Measurements from ENCODE around the gene COL5A1. TPM values are rescaled to one million over a fixed set of nuclear protein-coding genes. Genes with fewer than 3 reads are reported as not detected.

The COL5A1 gene
- total RNA-seq, 1 donor from 2014 or later, result 19.8 TPM

DNA sequence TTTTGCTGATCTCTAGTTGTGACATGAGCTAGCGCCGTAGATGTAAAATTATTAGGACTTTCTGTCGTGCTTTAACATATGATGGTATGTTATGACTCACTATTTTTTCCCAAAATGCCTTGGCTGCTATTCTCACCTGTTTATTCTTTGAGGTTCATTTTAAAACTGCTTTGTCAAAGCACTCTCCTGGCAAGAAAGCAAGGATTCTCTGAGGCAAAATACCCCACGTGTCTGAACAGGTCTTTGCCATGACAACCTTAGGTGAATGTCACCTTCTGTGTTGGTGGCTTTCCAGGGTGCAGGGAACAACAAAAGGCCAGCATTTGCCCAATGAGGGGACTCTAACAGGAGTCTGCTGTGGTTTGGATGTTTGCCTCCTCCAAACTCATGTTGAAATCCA lies 30.6 kb upstream of the COL5A1 start:
- Mint-ChIP-seq H3K4me3 (ENCODE audit: low read depth) (no peak overlapping the region), H3K4me1 (ENCODE audit: low read depth) (no peaks in the 10 kb centered on the region), H3K27me3 (peaks cover 3% of the 10 kb centered on the region), H3K36me3 (ENCODE audit: insufficient read depth) (peaks cover 2% of the 10 kb centered on the region), H3K9me3 (ENCODE audit: low read depth) (peaks cover 15% of the 10 kb centered on the region), H3K27ac (no peak overlapping the region)
- DNase-seq (ENCODE audit: low spot score, unreplicated experiment), result no peak
- TF ChIP-seq, protein P1, sequence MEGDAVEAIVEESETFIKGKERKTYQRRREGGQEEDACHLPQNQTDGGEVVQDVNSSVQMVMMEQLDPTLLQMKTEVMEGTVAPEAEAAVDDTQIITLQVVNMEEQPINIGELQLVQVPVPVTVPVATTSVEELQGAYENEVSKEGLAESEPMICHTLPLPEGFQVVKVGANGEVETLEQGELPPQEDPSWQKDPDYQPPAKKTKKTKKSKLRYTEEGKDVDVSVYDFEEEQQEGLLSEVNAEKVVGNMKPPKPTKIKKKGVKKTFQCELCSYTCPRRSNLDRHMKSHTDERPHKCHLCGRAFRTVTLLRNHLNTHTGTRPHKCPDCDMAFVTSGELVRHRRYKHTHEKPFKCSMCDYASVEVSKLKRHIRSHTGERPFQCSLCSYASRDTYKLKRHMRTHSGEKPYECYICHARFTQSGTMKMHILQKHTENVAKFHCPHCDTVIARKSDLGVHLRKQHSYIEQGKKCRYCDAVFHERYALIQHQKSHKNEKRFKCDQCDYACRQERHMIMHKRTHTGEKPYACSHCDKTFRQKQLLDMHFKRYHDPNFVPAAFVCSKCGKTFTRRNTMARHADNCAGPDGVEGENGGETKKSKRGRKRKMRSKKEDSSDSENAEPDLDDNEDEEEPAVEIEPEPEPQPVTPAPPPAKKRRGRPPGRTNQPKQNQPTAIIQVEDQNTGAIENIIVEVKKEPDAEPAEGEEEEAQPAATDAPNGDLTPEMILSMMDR (IDR thresholded peaks at IDR 0.05; ENCODE audit: unreplicated experiment), result no peak

DNA sequence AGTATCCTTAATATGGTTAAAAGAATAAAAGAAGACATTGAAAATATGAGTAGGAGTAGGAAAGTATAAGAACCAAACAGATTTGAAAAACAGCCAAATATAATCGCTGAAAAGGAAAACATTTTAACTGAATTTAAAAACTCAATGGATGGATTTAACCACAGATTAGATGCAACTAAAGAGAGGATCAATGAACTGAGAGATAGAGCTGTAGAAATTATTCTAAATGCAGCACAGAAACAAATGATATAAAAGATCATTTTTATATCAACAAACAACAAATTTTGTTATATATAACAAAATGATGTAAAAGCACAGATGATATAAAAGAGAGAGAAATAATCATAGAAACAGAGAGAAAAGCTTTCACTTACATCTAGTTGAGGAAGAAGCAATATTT lies 29.3 kb upstream of the COL5A1 start:
- peaks cover 2% of the 10 kb centered on the region for H3K36me3 Mint-ChIP-seq (ENCODE audit: insufficient read depth)
- H3K4me3 Mint-ChIP-seq (ENCODE audit: low read depth), result no peak overlapping the region
- H3K4me1 Mint-ChIP-seq (ENCODE audit: low read depth), result no peaks in the 10 kb centered on the region
- TF ChIP-seq, protein P1 (IDR thresholded peaks at IDR 0.05; ENCODE audit: unreplicated experiment), result no peak
- DNase-seq (ENCODE audit: low spot score, unreplicated experiment), result no peak
- peaks cover 3% of the 10 kb centered on the region for H3K27me3 Mint-ChIP-seq
- no peak overlapping the region for H3K27ac Mint-ChIP-seq
- peaks cover 15% of the 10 kb centered on the region for H3K9me3 Mint-ChIP-seq (ENCODE audit: low read depth)

DNA sequence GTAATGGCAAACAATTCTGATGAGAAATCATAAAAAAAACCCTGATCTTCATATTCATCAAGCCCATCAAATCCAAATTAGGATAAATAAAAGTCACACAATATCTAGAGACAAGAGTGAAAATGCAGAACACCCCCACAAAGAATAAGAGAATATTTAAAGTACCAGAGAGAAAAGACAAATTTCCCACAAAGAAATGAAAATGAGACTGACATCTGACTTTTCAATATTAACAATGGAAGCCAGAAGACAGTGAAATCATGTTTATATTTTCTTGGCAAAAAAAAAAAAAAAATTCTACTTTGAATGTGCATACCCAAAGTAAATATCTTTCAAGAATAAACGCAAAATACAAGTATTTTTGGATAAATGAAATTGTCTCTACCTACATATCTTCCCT lies 28.9 kb upstream of the COL5A1 start:
- no peak for DNase-seq (ENCODE audit: low spot score, unreplicated experiment)
- Mint-ChIP-seq H3K27ac (no peak overlapping the region), H3K27me3 (peaks cover 3% of the 10 kb centered on the region), H3K9me3 (ENCODE audit: low read depth) (peaks cover 15% of the 10 kb centered on the region), H3K4me3 (ENCODE audit: low read depth) (no peak overlapping the region), H3K4me1 (ENCODE audit: low read depth) (no peaks in the 10 kb centered on the region), H3K36me3 (ENCODE audit: insufficient read depth) (peaks cover 2% of the 10 kb centered on the region)
- TF ChIP-seq, protein P1 (IDR thresholded peaks at IDR 0.05; ENCODE audit: unreplicated experiment), result no peak

GRCh38 chr9:134614256-134614655 lies 27.3 kb upstream of the COL5A1 start:
- no peak for DNase-seq (ENCODE audit: low spot score, unreplicated experiment)
- Mint-ChIP-seq H3K4me3 (ENCODE audit: low read depth) (no peak overlapping the region), H3K27ac (no peak overlapping the region), H3K36me3 (ENCODE audit: insufficient read depth) (peaks cover 2% of the 10 kb centered on the region), H3K9me3 (ENCODE audit: low read depth) (peaks cover 15% of the 10 kb centered on the region), H3K27me3 (peaks cover 9% of the 10 kb centered on the region), H3K4me1 (ENCODE audit: low read depth) (no peaks in the 10 kb centered on the region)
- TF ChIP-seq, protein P1 (IDR thresholded peaks at IDR 0.05; ENCODE audit: unreplicated experiment), result no peak

GRCh38 chr9:134616341-134616740 lies 25.3 kb upstream of the COL5A1 start:
- peaks cover 15% of the 10 kb centered on the region for H3K9me3 Mint-ChIP-seq (ENCODE audit: low read depth)
- peaks cover 6% of the 10 kb centered on the region for H3K27me3 Mint-ChIP-seq
- TF ChIP-seq, protein P1 (IDR thresholded peaks at IDR 0.05; ENCODE audit: unreplicated experiment), result no peak
- H3K27ac Mint-ChIP-seq, result no peak overlapping the region
- H3K4me1 Mint-ChIP-seq (ENCODE audit: low read depth), result no peaks in the 10 kb centered on the region
- H3K36me3 Mint-ChIP-seq (ENCODE audit: insufficient read depth), result peaks cover 2% of the 10 kb centered on the region
- no peak overlapping the region for H3K4me3 Mint-ChIP-seq (ENCODE audit: low read depth)
- DNase-seq (ENCODE audit: low spot score, unreplicated experiment), result no peak
